Heart left ventricle (tissue), 16 donors: ENCODE measurements around the gene USP32. TPM values are rescaled to one million over a fixed set of nuclear protein-coding genes. Genes with fewer than 3 reads are reported as not detected.

Source experiments
- ATAC-seq, 4 donors: fragments of 200-7000 bp; cut with Tn5 transposase; one replicate each; pipeline ENCODE4 v1.9.1; 2020 to 2022; ENCODE audit warnings: moderate library complexity in 4 of 4, mild to moderate bottlenecking in 3 of 4, moderate number of reproducible peaks in 1 of 4
- DNase-seq, 5 donors: peaks; one replicate each; pipeline ENCODE4 v3.0.0-alpha.2; 2020
- H3K27ac ChIP-seq, 12 donors: fragments of 200-600 bp; sonication (generic) in 4 of 12; one replicate each; pipeline versions ENCODE4 v1.5.0 to v1.8.0; 2016 to 2022; ENCODE audit warnings: mild to moderate bottlenecking in 2 of 12
- H3K27me3 ChIP-seq, 9 donors: fragments of 200-600 bp; sonication (generic) in 2 of 9; one replicate each; pipeline versions ENCODE4 v1.5.1 to v1.8.0; 2016 to 2022; ENCODE audit warnings: mild to moderate bottlenecking in 3 of 9
- H3K36me3 ChIP-seq, 9 donors: fragments of 200-600 bp; sonication (generic) in 2 of 9; one replicate each; pipeline versions ENCODE4 v1.5.0 to v1.8.0; 2018 to 2022; ENCODE audit warnings: mild to moderate bottlenecking in 2 of 9
- H3K4me1 ChIP-seq, 12 donors: fragments of 200-600 bp; sonication (generic) in 4 of 12; one replicate each; pipeline versions ENCODE4 v1.5.0 to v1.8.0; 2016 to 2022; ENCODE audit warnings: mild to moderate bottlenecking in 3 of 12
- H3K4me3 ChIP-seq, 12 donors: fragments of 200-600 bp; sonication (generic) in 4 of 12; one replicate each; pipeline versions ENCODE4 v1.5.0 to v1.8.0; 2017 to 2022; ENCODE audit warnings: mild to moderate bottlenecking in 9 of 12, moderate library complexity in 4 of 12
- H3K9me3 ChIP-seq, 12 donors: fragments of 200-600 bp; sonication (generic) in 4 of 12; one replicate each; pipeline versions ENCODE4 v1.5.0 to v1.8.0; 2016 to 2022; ENCODE audit warnings: mild to moderate bottlenecking in 1 of 12
- POLR2A ChIP-seq, 2 donors: fragments of 450-650 bp; IDR thresholded peaks; one replicate each; pipeline ENCODE4 v1.6.1; 2017; ENCODE audit warnings: antibody characterized with exemption in 2 of 2, mild to moderate bottlenecking in 2 of 2, moderate library complexity in 2 of 2
- WGBS, 4 donors: extraction: QIAGEN DNeasy Blood & Tissue Kit in 2 of 4; methylation state at CpG; one replicate each; pipeline versions ENCODE4 v1.1.5 to v1.1.7; 2013 to 2018; 5-methylcytosine and 5-hydroxymethylcytosine counted together
- intact Hi-C, 10 donors: fragments of 100-400 bp; cut with DNase I; formaldehyde crosslinking; loops; one replicate each; pipeline versions ENCODE4 v1.11.1 to v1.14.2; 2022
- polyA plus RNA-seq, 2 donors: library from polyadenylated mRNA; stranded (reverse); fragments of 200-250 nt; gene quantifications; one replicate each; pipeline ENCODE4 v1.2.3, GENCODE V29; 2013
- total RNA-seq, 9 donors: library from RNA; depleted of rRNA in 2 of 9; stranded (reverse); fragments of >200 nt in 2 of 9; fragmentation: NEBNext Ultra II Directional in 3 of 9; extraction: Animal tissue kit (Norgen Biotek cat#: 25700) in 3 of 9; gene quantifications; one replicate each; pipeline versions ENCODE4 v1.1.0 to v1.2.4, GENCODE V29; 2016 to 2023
- TF ChIP-seq, protein P1 (sequence below), 12 donors: fragments of 200-600 bp; sonication (generic) in 4 of 12; IDR thresholded peaks; one replicate each; pipeline versions ENCODE4 v1.5.0 to v1.8.0; 2018 to 2022; ENCODE audit warnings: antibody characterized with exemption in 12 of 12, mild to moderate bottlenecking in 5 of 12
- donor health status: ischemic (EF 13 %, LVEDD 7.1; RV severe dilation, severe dysfunction).
- donor health status: healthy with polysubstance abuse.
- donor health status: DM: no; HTN: yes; CAD: no.
- donor health status: DM: no; HTN: no; CAD: no.
- donor health status: ischemic (EF 25% LVEDD 6.9; RV normal size, moderate dysfunction).
- donor health status: ischemic (EF 25% LVEDD 5.7; RV mildly dilated, moderate dysfunction).
- donor health status: healthy.
- donor health status: DM: yes; HTN: yes; CAD: no.
- donor health status: ischemic (EF 35%, LVEDD 5.7; RV mildly dilated, moderate dysfunction).
- donor health status: nonischemic (EF 11% LVEDD 7.7; RV severe dilation, severe dysfunction).
- donor health status: DM: yes; HTN: yes; CAD: no.
- donor health status: PGD.
- donor health status: ischemic (EF 29% LVEDD 5.4; RV normal size, mild dysfunction).
- donor health status: nonischemic (EF 23%, LVEDD 6.1; RV moderate dilation, normal function).

Gene USP32
- total and polyA plus RNA-seq, 11 donors = 9.8 to 50.0 (median 30.3) TPM

DNA sequence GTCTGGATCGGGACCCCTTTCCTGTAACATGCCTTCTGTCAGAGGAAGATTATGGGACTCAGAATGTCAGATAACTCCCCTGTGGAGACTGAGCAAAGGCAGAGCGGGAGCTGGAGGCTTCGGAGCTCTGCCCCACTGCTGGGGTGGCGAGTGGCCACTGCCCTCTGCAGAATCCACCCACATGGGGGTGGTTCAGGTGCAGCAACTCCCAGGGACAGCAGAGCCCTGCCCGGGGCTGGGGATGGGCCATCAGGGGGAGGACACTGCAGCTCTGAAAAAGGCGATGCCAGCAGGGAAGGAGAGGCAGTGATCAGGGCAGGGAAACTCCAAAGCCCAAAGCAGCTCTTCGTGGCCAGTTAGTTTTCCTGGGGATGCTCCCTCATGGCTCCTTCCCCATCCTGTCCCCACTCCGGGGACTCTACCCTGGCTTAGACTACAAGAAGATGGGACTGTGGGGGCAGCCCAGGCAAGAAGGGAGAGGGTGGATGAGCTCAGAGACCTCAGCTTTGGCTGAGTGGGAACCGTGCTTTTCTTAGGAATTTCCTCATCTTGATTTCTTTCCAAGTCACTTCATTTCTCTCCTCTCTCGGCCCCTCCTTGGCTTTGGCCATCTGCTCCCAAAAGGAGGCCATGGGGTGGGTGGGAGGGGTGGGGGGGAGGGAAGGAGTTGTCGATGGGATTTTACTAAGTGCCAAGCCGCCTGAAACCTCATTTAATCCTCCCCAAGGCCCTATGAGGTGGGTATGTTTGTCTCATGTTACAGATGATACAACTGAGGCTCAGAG, 238.1 kb downstream of the USP32 start:
- DNase-seq = no peak
- H3K27me3 ChIP-seq = peaks cover 18 to 46% (median 35%) of the 10 kb centered on the region in 9 donors
- peaks cover 0 to 4% (median 0%) of the 10 kb centered on the region in 9 donors for H3K36me3 ChIP-seq
- no peak for TF ChIP-seq POLR2A (IDR thresholded peaks at IDR 0.05)
- TF ChIP-seq, protein P1, sequence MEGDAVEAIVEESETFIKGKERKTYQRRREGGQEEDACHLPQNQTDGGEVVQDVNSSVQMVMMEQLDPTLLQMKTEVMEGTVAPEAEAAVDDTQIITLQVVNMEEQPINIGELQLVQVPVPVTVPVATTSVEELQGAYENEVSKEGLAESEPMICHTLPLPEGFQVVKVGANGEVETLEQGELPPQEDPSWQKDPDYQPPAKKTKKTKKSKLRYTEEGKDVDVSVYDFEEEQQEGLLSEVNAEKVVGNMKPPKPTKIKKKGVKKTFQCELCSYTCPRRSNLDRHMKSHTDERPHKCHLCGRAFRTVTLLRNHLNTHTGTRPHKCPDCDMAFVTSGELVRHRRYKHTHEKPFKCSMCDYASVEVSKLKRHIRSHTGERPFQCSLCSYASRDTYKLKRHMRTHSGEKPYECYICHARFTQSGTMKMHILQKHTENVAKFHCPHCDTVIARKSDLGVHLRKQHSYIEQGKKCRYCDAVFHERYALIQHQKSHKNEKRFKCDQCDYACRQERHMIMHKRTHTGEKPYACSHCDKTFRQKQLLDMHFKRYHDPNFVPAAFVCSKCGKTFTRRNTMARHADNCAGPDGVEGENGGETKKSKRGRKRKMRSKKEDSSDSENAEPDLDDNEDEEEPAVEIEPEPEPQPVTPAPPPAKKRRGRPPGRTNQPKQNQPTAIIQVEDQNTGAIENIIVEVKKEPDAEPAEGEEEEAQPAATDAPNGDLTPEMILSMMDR (IDR thresholded peaks at IDR 0.05) = no peak
- H3K4me1 ChIP-seq = peaks cover 0 to 49% (median 28%) of the 10 kb centered on the region in 12 donors
- H3K27ac ChIP-seq = peak overlapping the region in 9 of 12 donors; percentile 9 to 69 (median 50)
- peak overlapping the region in 3 of 12 donors; percentile 17 to 65 (median 17) for H3K4me3 ChIP-seq
- no peaks in the 10 kb centered on the region for H3K9me3 ChIP-seq
- WGBS, 4 donors = 44 to 54% (median 47%) methylated on average over 11 to 12 of the region's 12 CpGs
- intact Hi-C loops = no loop called here
- peak in 2 of 4 donors; percentile 7 to 15 for ATAC-seq

DNA sequence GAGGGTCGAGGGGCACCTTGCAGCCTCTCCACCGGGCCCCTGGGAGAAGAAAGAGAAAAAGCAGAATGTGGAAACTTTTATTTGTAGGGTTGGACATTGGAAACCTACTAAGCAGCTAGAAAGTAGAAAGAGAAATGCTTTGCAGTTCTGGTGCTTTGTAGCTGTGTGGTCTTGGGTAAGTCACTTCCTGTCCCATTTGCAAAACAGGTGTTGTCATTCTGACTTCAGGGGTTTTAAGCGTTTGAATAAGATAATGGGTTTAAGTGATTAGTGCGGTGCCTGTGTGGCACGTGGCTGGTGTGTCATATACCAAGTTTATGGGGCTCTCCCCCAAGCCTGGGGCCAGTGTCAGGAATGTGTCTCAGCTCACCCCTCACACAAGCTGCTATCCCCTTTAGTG, 240.6 kb downstream of the USP32 start:
- Histone ChIP-seq H3K9me3 (no peaks in the 10 kb centered on the region), H3K27me3 (peaks cover 26 to 64% (median 55%) of the 10 kb centered on the region in 9 donors), H3K27ac (peak overlapping the region in 7 of 12 donors; percentile 6 to 68 (median 46)), H3K4me3 (peak overlapping the region in 11 of 12 donors; percentile 19 to 65 (median 55)), H3K4me1 (peaks cover 0 to 41% (median 26%) of the 10 kb centered on the region in 12 donors), H3K36me3 (no peaks in the 10 kb centered on the region)
- TF ChIP-seq, protein P1 (IDR thresholded peaks at IDR 0.05) = no peak
- TF ChIP-seq POLR2A (IDR thresholded peaks at IDR 0.05) = no peak
- intact Hi-C loops = no loop called here
- DNase-seq = no peak
- ATAC-seq = no peak
- WGBS, 4 donors = 23 to 53% (median 37%) methylated on average over 5 of the region's 5 CpGs

DNA sequence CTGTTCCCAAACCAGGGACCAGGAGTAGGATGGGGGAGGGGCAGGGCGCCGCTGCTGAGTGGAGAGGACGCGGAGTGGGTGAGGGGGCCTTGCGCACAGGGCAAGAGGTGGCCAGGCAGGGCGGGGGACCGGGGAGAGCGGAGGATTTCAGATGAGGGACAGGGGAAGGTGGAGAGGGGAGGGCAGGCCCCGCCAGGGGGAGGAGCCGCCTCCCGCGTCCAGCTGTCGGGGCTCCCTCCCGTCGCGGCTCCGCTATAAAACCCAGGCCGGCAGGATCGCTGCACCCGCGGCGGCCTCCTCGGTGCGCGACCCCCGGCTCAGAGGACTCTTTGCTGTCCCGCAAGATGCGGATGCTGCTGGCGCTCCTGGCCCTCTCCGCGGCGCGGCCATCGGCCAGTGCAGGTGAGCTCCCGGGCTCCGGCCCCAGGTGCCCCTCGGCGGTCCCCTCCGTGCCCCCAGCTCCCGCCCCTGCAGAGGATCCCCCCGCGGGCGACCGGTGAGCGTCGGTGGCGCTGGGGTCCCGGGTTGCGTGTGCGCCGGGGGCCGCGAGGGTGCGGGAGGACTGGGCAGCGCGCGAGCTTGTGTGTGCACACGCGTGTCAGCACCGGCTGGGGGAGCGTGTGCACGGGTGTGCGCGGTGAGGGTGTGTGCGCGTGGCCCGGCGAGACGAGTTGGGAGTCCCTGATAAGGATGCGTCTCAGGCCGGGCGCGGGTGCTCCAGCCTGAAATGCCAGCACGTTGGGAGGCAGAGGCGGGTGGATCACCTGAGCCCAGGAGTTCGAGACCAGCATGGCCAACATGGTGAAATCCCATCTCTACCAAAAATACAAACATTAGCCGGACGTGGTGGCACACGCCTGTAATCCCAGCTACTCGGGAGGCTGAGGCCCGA, 242.0 kb downstream of the USP32 start, which contains the start of gene CA4:
CA4 (plus strand) TSS at position 283 of the 892 bp plus-strand sequence; CDS start at position 345, 62 bp downstream.
- Histone ChIP-seq H3K27me3 (peaks cover 26 to 71% (median 66%) of the 10 kb centered on the region in 9 donors), H3K36me3 (no peaks in the 10 kb centered on the region), H3K4me1 (peaks cover 0 to 42% (median 21%) of the 10 kb centered on the region in 12 donors), H3K4me3 (peak within 1 kb of the TSS; percentile 24 to 65 (median 54)), H3K27ac (peak within 1 kb of the TSS in 10 of 12 donors; percentile 24 to 73 (median 55)), H3K9me3 (no peaks in the 10 kb centered on the region)
- ATAC-seq (peak in 3 of 4 donors; percentile 10 to 33 (median 26)), DNase-seq (peak in 1 of 5 donors; percentile 69)
- intact Hi-C loops = loop anchor here in 1 of 10 donors (10.0 kb wide), 1 partner anchor 285 kb away; no protein-coding TSS in a partner anchor
- WGBS, 4 donors = 2 to 3% (median 2%) methylated on average over 25 to 81 of the region's 81 CpGs
- no peak for TF ChIP-seq POLR2A (IDR thresholded peaks at IDR 0.05)
- TF ChIP-seq, protein P1 (IDR thresholded peaks at IDR 0.05) = no peak
